K562 (cell line): Measurements from ENCODE around the gene OCSTAMP. TPM values are rescaled to one million over a fixed set of nuclear protein-coding genes. Genes with fewer than 3 reads are reported as not detected.
A peak's percentile ranks its signal among the peaks of the same experiment; 100 is the strongest.

ENCODE experiments used
- ATAC-seq: fragments of 200-7000 bp; cut with Tn5 transposase; 3 replicates; pipeline ENCODE4 v1.9.1; 2020; ENCODE audit warnings: moderate library complexity
- BruUV-seq: library from RNA; stranded (reverse); fragments of 400-500 nt; replicated peaks from 2 replicates; lab custom pipeline; 2021; lab: Mats Ljungman, UMichigan
- CTCF ChIA-PET: fragments of 300-600 bp; formaldehyde crosslinking; extraction: SDS; loops from one replicate; lab custom pipeline; 2021; ENCODE audit warnings: low intra/inter-chr PET ratio; lab: Yijun Ruan, JAX
- POLR2A ChIA-PET: fragments of 300-600, 350-650 bp; sonication (Branson Sonifier 250); formaldehyde crosslinking; extraction: SDS; loops from one replicate; lab custom pipeline; 2021; ENCODE audit warnings: antibody characterized with exemption, inconsistent platforms; lab: Yijun Ruan, JAX
- DNase-seq, 4 experiments: peaks; one replicate each; pipeline versions ENCODE4 v3.0.0 to v3.0.0-alpha.2; 2011 to 2018; ENCODE audit warnings: low spot score in 3 of 4, mixed read lengths in 3 of 4; ENCODE audit errors: extremely low read depth in 1 of 4
- FAIRE-seq: peaks from 2 replicates; lab custom pipeline; 2011; peaks lifted over from hg19 to GRCh38; lab: Jason Lieb, UNC
- H2AFZ ChIP-seq: 2 replicates; pipeline ENCODE4 v1.6.0; 2011; ENCODE audit warnings: low read depth, low read length, control low read depth, inconsistent platforms
- H3K27ac ChIP-seq: fragments of 200-600 bp; 3 replicates; pipeline ENCODE4 v1.8.0; 2011; ENCODE audit warnings: low read depth, mild to moderate bottlenecking, control low read depth, inconsistent platforms, low read length, moderate library complexity, mixed read lengths; ENCODE audit errors: extremely low read depth
- H3K27me3 ChIP-seq, 2 experiments: fragments of 300-600 bp in 1 of 2; 2 replicates in 1 of 2; 3 replicates in 1 of 2; pipeline versions ENCODE4 v1.6.0 to v1.8.0; 2011; ENCODE audit warnings: inconsistent platforms in 2 of 2, low read length in 2 of 2, mild to moderate bottlenecking in 1 of 2, mixed read lengths in 1 of 2, moderate library complexity in 1 of 2; ENCODE audit not compliant: control insufficient read depth in 2 of 2, insufficient read depth in 2 of 2
- H3K36me3 ChIP-seq: fragments of 300-600 bp; 3 replicates; pipeline ENCODE4 v1.8.0; 2011; ENCODE audit warnings: mild to moderate bottlenecking, low read length, inconsistent platforms; ENCODE audit not compliant: control insufficient read depth, insufficient read depth
- H3K4me1 ChIP-seq, 2 experiments: fragments of 200-600 bp in 1 of 2; replicated peaks in 1 of 2; 2 replicates in 1 of 2; 3 replicates in 1 of 2; pipeline versions ENCODE4 v1.5.1 to v1.8.0; 2011; ENCODE audit warnings: inconsistent platforms in 2 of 2, low read length in 2 of 2, mild to moderate bottlenecking in 1 of 2, mixed read lengths in 1 of 2, moderate library complexity in 1 of 2; ENCODE audit not compliant: control insufficient read depth in 2 of 2, insufficient read depth in 2 of 2
- H3K4me2 ChIP-seq: 2 replicates; pipeline ENCODE4 v1.6.1; 2011; ENCODE audit warnings: low read length, control low read depth, inconsistent platforms, mixed read lengths; ENCODE audit not compliant: insufficient read depth
- H3K4me3 ChIP-seq: fragments of 200-600 bp; sonication (generic), shearing (Covaris generic); 2 replicates; pipeline ENCODE4 v1.5.1; 2016; ENCODE audit warnings: control low read depth, inconsistent platforms
- H3K79me2 ChIP-seq: fragments of 200-600 bp; 3 replicates; pipeline ENCODE4 v1.8.0; 2011; ENCODE audit warnings: low read length, inconsistent platforms; ENCODE audit not compliant: control insufficient read depth, insufficient read depth
- H3K9ac ChIP-seq, 2 experiments: 2 replicates each; pipeline versions ENCODE4 v1.6.0 to v1.6.1; 2011; ENCODE audit warnings: low read depth in 2 of 2, low read length in 2 of 2, control low read depth in 1 of 2, inconsistent platforms in 1 of 2, mild to moderate bottlenecking in 1 of 2, mixed read lengths in 1 of 2; ENCODE audit not compliant: insufficient read depth in 1 of 2
- H3K9me1 ChIP-seq: one replicate; pipeline ENCODE4 v1.6.0; 2011; ENCODE audit warnings: inconsistent platforms, mild to moderate bottlenecking, low read length, moderate library complexity; ENCODE audit not compliant: control insufficient read depth, insufficient read depth
- H3K9me3 ChIP-seq: replicated peaks from 2 replicates; pipeline ENCODE4 v1.5.1; 2011; ENCODE audit warnings: low read depth, low read length, inconsistent platforms; ENCODE audit not compliant: control insufficient read depth, insufficient read depth
- H4K20me1 ChIP-seq: replicated peaks from 2 replicates; pipeline ENCODE4 v1.6.1; 2011; ENCODE audit warnings: low read length, inconsistent platforms, mixed read lengths; ENCODE audit not compliant: control insufficient read depth, insufficient read depth
- GABPB1 ChIP-seq: sonication (generic); formaldehyde crosslinking; IDR thresholded peaks from 2 replicates; pipeline ENCODE4 v1.8.0; 2022; ENCODE audit warnings: mild to moderate bottlenecking, missing genetic modification reagents
- HDAC3 ChIP-seq: fragments of 450-650 bp; IDR thresholded peaks from 2 replicates; pipeline ENCODE4 v1.6.1; 2018; ENCODE audit warnings: borderline replicate concordance, mild to moderate bottlenecking, moderate library complexity; ENCODE audit not compliant: partially characterized antibody
- RAD51 ChIP-seq: fragments of 450-650 bp; IDR thresholded peaks from 2 replicates; pipeline ENCODE4 v1.7.1; 2016; ENCODE audit warnings: low read depth, mild to moderate bottlenecking, borderline replicate concordance
- SIN3A ChIP-seq, 2 experiments: fragments of 150-350 bp in 1 of 2; IDR thresholded peaks; 2 replicates each; pipeline ENCODE4 v1.6.1; 2011 to 2016; ENCODE audit warnings: borderline replicate concordance in 2 of 2, low read depth in 2 of 2, low read length in 2 of 2, mild to moderate bottlenecking in 2 of 2, moderate library complexity in 2 of 2; ENCODE audit not compliant: control insufficient read depth in 1 of 2
- TCF7 ChIP-seq: sonication (generic); IDR thresholded peaks from 2 replicates; pipeline ENCODE4 v1.6.1; 2016; ENCODE audit warnings: antibody characterized with exemption, borderline replicate concordance
- TFE3 ChIP-seq: fragments of 450-650 bp; formaldehyde crosslinking; IDR thresholded peaks from 2 replicates; pipeline ENCODE4 v1.4.0; 2020; ENCODE audit warnings: mild to moderate bottlenecking, mixed read lengths
- TOE1 ChIP-seq, 2 experiments: fragments of 450-650 bp in 1 of 2; sonication (generic) in 1 of 2; formaldehyde crosslinking in 1 of 2; IDR thresholded peaks; 2 replicates each; pipeline versions ENCODE4 v1.7.1 to v1.8.0; 2016 to 2022; ENCODE audit warnings: borderline replicate concordance in 2 of 2, mild to moderate bottlenecking in 2 of 2, antibody characterized with exemption in 1 of 2, inconsistent platforms in 1 of 2, low read depth in 1 of 2, missing genetic modification reagents in 1 of 2, moderate library complexity in 1 of 2
- ZNF212 ChIP-seq: fragments of 450-650 bp; formaldehyde crosslinking; IDR thresholded peaks from 2 replicates; pipeline ENCODE4 v1.4.0; 2020; ENCODE audit warnings: mild to moderate bottlenecking
- WGBS: fragments of 100-300 bp; shearing (Covaris generic); methylation state at CpG from one replicate; pipeline ENCODE4 v1.1.6; 2016; ENCODE audit warnings: low coverage, mixed read lengths; ENCODE audit not compliant: insufficient coverage; ENCODE audit errors: missing lambda C conversion rate; 5-methylcytosine and 5-hydroxymethylcytosine counted together
- in situ Hi-C: fragments of 300-500 bp; cut with MboI; formaldehyde crosslinking; loops from 4 replicates; pipeline ENCODE4 v1.15.0; 2018; ENCODE audit warnings: inconsistent platforms, mixed read lengths
- intact Hi-C: fragments of 100-400 bp; cut with micrococcal nuclease; formaldehyde crosslinking; loops from 2 replicates; pipeline ENCODE4 v1.14.2; 2022
- polyA plus RNA-seq, 8 experiments: library from polyadenylated mRNA; depleted of rRNA in 4 of 8; stranded (reverse) in 5 of 8; unstranded in 3 of 8; fragments of >200 nt; fragmentation: Nextera tagmentation in 2 of 8; fragmentation: Illumina TruSeq in 1 of 8; extraction: Ambion mirVana in 2 of 8; extraction: Trizol in 1 of 8; gene quantifications; 2 replicates each; pipeline versions ENCODE4 v1.2.1 to v1.2.3, GENCODE V29; 2011 to 2014; ENCODE audit warnings: inconsistent platforms in 1 of 8, missing spikeins in 1 of 8
- total RNA-seq, 7 experiments: library from RNA; depleted of rRNA in 6 of 7; stranded (reverse); fragments of >200 nt in 6 of 7; fragmentation: Illumina TruSeq in 2 of 7; extraction: Trizol in 2 of 7; gene quantifications; 2 replicates each; pipeline versions ENCODE4 v1.2.1 to v1.2.3, GENCODE V29; 2011 to 2021; ENCODE audit warnings: low replicate concordance in 1 of 7

The OCSTAMP gene
- total and polyA plus RNA-seq, 9 of the 15 experiments (the other 6 are each of a cell fraction or from before 2014, with no cell fraction given), result not detected

DNA sequence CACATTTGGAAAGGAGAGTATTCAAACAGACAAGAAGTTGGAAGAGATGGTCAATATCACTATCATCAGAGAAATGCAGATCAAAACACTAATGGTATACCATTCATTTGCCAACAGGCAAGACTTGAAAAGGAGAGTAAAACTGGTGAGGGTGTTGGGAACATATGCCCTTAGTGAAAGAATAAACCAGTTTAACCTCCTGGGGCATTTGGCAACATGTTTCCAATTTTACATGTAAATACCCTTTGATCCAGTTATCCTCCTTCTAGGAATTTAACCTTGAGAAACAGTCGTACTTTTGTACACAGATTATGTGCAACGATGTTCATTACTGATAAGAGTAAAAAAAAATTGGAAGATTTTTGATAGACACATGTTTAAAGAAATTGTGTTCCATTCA, 34.1 kb upstream of the OCSTAMP start:
- no peaks in the 10 kb centered on the region for H4K20me1 ChIP-seq
- no peaks in the 10 kb centered on the region for H3K79me2 ChIP-seq
- FAIRE-seq (no peak), DNase-seq (no peak)
- H3K9me3 ChIP-seq, result no peaks in the 10 kb centered on the region
- in situ Hi-C loops, result no loop called here
- H3K27ac ChIP-seq, result no peak overlapping the region
- no peak overlapping the region for H3K9ac ChIP-seq
- no peaks in the 10 kb centered on the region for H3K27me3 ChIP-seq
- H3K36me3 ChIP-seq, result no peaks in the 10 kb centered on the region
- no peak for TF ChIP-seq SIN3A (IDR thresholded peaks at IDR 0.05; ENCODE audit: borderline replicate concordance in 2 of 2, control insufficient read depth in 1 of 2, low read depth in 2 of 2, low read length in 2 of 2)
- TF ChIP-seq ZNF212 (CRISPR knock-in tag), result no peak
- no peak for TF ChIP-seq TCF7
- TF ChIP-seq, all 486 proteins: peak for 0
- H3K4me1 ChIP-seq, result no peaks in the 10 kb centered on the region
- no TSS peak for BruUV-seq
- H3K4me2 ChIP-seq, result no peak overlapping the region
- 8% methylated on average over 2 of the region's 2 CpGs for WGBS
- intact Hi-C loops, result no loop called here
- ChIA-PET POLR2A (no interaction called here), CTCF (no interaction called here)
- H3K4me3 ChIP-seq, result no peak overlapping the region
- no peak for ATAC-seq
- no peaks in the 10 kb centered on the region for H3K9me1 ChIP-seq
- H2AFZ ChIP-seq, result no peak overlapping the region

- Histone ChIP-seq H3K9me3 (no peaks in the 10 kb centered on the region), H3K9me1 (no peaks in the 10 kb centered on the region), H3K9ac (no peak overlapping the region), H2AFZ (no peak overlapping the region), H3K4me1 (no peaks in the 10 kb centered on the region), H3K27me3 (no peaks in the 10 kb centered on the region), H3K27ac (no peak overlapping the region), H3K36me3 (no peaks in the 10 kb centered on the region), H3K79me2 (no peaks in the 10 kb centered on the region), H3K4me3 (no peak overlapping the region), H3K4me2 (no peak overlapping the region), H4K20me1 (no peaks in the 10 kb centered on the region)
- in situ Hi-C loops (no loop called here), intact Hi-C loops (no loop called here)
- TF ChIP-seq HDAC3 (no peak), RAD51 (peak; percentile 48; the same call in 1 of the 2 replicates), TOE1 (IDR thresholded peaks at IDR 0.05; ENCODE audit: borderline replicate concordance) (0 out of 2 replicates have a peak, but pooled peaks have one; percentile 39), TOE1 (CRISPR knock-in tag; IDR thresholded peaks at IDR 0.05; ENCODE audit: borderline replicate concordance, low read depth) (no peak), TFE3 (CRISPR knock-in tag) (peak; percentile 50; the same call in 1 of the 2 replicates), GABPB1 (CRISPR knock-in tag) (no peak)
- FAIRE-seq (no peak), DNase-seq (no peak), ATAC-seq (no peak)
- no TSS peak for BruUV-seq
- WGBS, result 47% methylated on average over 16 of the region's 17 CpGs
- POLR2A ChIA-PET, result interaction anchor here (1.0 kb wide), 1 partner anchor 25 kb away, joined by 4 read pairs; no protein-coding TSS in a partner anchor
- CTCF ChIA-PET, result no interaction called here
These were observed 33.2 kb upstream of the OCSTAMP start for GRCh38 chr20:46583411-46584214.
